Islet precursor cell (in vitro differentiated cells): Measurements from ENCODE around the gene ENTHD1.
"Not testable (repeated sequence)": the region's sequence is repeated elsewhere in the genome, so short reads cannot be mapped to it uniquely, and the experiment has no call there.

ENCODE experiments used
- DNase-seq: peaks from one replicate; pipeline ENCODE4 v3.0.0-alpha.2; 2018

ENTHD1 gene

GRCh38 chr22:39924286-39924685 is 30.7 kb upstream of the ENTHD1 start:
- no peak for DNase-seq

GRCh38 chr22:39923696-39924095 is 30.1 kb upstream of the ENTHD1 start:
- no peak for DNase-seq

- no peak for DNase-seq
Observed at GRCh38 chr22:39920134-39920743, 26.7 kb upstream of the ENTHD1 start.

GRCh38 chr22:39917776-39918495 is 24.4 kb upstream of the ENTHD1 start:
- no peak for DNase-seq

- DNase-seq = no peak
Observed at GRCh38 chr22:39917197-39917643, 23.7 kb upstream of the ENTHD1 start.

GRCh38 chr22:39916496-39916895 is 22.9 kb upstream of the ENTHD1 start:
- no peak for DNase-seq

GRCh38 chr22:39915295-39915726 is 21.8 kb upstream of the ENTHD1 start:
- no peak for DNase-seq

GRCh38 chr22:39914584-39914983 is 21.0 kb upstream of the ENTHD1 start:
- no peak for DNase-seq

- no peak for DNase-seq
Observed at GRCh38 chr22:39913886-39914285, 20.3 kb upstream of the ENTHD1 start.

- no peak for DNase-seq
Observed at GRCh38 chr22:39913321-39913720, 19.8 kb upstream of the ENTHD1 start.

- DNase-seq = no peak
Observed at GRCh38 chr22:39910876-39911613, 17.5 kb upstream of the ENTHD1 start.

- DNase-seq = no peak
Observed at GRCh38 chr22:39908737-39909136, 15.2 kb upstream of the ENTHD1 start.

GRCh38 chr22:39908136-39908535 is 14.6 kb upstream of the ENTHD1 start:
- no peak for DNase-seq

GRCh38 chr22:39907605-39908097 is 14.1 kb upstream of the ENTHD1 start:
- no peak for DNase-seq

GRCh38 chr22:39907047-39907446 is 13.5 kb upstream of the ENTHD1 start:
- no peak for DNase-seq

- no peak for DNase-seq
Observed at GRCh38 chr22:39906207-39906606, 12.6 kb upstream of the ENTHD1 start.

GRCh38 chr22:39905687-39906086 is 12.1 kb upstream of the ENTHD1 start:
- no peak for DNase-seq

GRCh38 chr22:39904862-39905261 is 11.3 kb upstream of the ENTHD1 start:
- no peak for DNase-seq

GRCh38 chr22:39904024-39904423 is 10.5 kb upstream of the ENTHD1 start:
- DNase-seq = not testable (repeated sequence)

GRCh38 chr22:39901565-39902146 is 8.1 kb upstream of the ENTHD1 start:
- DNase-seq = no peak

GRCh38 chr22:39900306-39901227 is 7.0 kb upstream of the ENTHD1 start, which contains the start of gene GRAP2:
GRAP2 (plus strand) TSS chr22:39901084; CDS start chr22:39947107, 46,023 bp downstream.
- no peak for DNase-seq

- DNase-seq = no peak
Observed at GRCh38 chr22:39898997-39899396, 5.4 kb upstream of the ENTHD1 start.
